ENCODE data around the gene IRX5. TPM values are rescaled to one million over a fixed set of nuclear protein-coding genes. Genes with fewer than 3 reads are reported as not detected.

Gene IRX5
- total and polyA plus RNA-seq, 4 donors = not detected

DNA sequence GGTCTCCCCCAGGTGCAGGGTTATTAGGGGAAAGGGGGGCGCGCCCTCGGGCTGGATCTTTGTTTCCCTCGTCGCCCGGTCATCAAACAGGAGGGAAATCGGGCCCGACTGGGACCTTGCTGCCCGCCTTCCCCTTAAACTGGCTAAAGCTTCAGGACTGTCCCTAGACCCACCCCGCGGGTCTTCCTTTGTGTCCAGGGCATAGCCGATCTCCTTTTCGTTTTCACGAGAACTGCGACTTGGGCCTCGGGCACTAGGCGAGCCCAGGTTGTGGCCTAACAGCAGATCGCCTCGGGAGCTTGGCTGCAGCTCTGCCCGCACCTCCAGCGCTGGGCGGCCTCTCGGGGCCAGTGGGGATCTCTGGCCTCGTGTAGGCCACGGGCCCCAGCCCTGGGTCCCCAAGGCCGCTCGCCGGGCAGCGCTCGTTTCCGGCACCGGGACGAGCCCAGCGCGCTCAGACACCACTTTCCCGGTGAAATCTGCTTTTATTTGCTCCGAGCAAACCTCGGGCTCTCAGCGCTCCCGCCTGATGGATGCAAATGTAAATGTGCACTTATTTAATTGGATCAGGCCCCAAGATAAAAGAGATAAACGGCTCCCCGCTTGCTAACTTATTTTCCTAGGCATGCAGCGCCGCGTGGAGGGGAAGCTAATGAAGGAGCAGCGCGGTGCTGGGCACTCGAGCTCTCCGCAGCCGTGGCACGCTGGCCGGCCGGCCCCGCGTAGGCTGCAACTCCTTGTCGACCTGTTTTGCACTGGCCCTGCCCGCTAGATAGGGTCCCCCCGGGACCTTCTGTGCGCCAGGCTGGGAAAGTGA, 7.8 kb downstream of the IRX5 start:
- no peak overlapping the region for H3K4me3 ChIP-seq (ENCODE audit: low read depth in 1 of 3, low read length in 3 of 3)
- peaks cover 7 to 22% (median 13%) of the 10 kb centered on the region in 4 donors for H3K4me1 ChIP-seq (ENCODE audit: control insufficient read depth in 4 of 4, insufficient read depth in 4 of 4, low read length in 3 of 4)
- 8% methylated on average over 59 of the region's 59 CpGs for WGBS
- no peak overlapping the region for H3K9ac ChIP-seq (ENCODE audit: low read depth in 1 of 2, low read length in 2 of 2)
- peaks cover 9 to 46% (median 36%) of the 10 kb centered on the region in 4 donors for H3K27me3 ChIP-seq (ENCODE audit: control insufficient read depth in 4 of 4, insufficient read depth in 4 of 4, low read length in 3 of 4)
- no peak overlapping the region for H3K27ac ChIP-seq (ENCODE audit: low read depth in 1 of 2, low read length in 2 of 2)
- no peak for DNase-seq (ENCODE audit: low spot score)
- TF ChIP-seq SP1 (IDR thresholded peaks at IDR 0.05) = no peak
- TF ChIP-seq, protein P1, sequence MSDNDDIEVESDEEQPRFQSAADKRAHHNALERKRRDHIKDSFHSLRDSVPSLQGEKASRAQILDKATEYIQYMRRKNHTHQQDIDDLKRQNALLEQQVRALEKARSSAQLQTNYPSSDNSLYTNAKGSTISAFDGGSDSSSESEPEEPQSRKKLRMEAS (IDR thresholded peaks at IDR 0.05) = no peak
- TF ChIP-seq FOXA2 (IDR thresholded peaks at IDR 0.05) = no peak
- TF ChIP-seq, protein P2, sequence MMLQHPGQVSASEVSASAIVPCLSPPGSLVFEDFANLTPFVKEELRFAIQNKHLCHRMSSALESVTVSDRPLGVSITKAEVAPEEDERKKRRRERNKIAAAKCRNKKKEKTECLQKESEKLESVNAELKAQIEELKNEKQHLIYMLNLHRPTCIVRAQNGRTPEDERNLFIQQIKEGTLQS (IDR thresholded peaks at IDR 0.05) = no peak
- no peak for TF ChIP-seq TAF1 (conservative IDR thresholded peaks at IDR 0.05)
- no peak for TF ChIP-seq ZBTB33 (IDR thresholded peaks at IDR 0.05)
- no peak for TF ChIP-seq CTCF (IDR thresholded peaks at IDR 0.05; ENCODE audit: low read depth, low read length, missing input control)
- no peak for TF ChIP-seq NR2F2 (IDR thresholded peaks at IDR 0.05)
- no peak for TF ChIP-seq HNF4A (conservative IDR thresholded peaks at IDR 0.05)
- TF ChIP-seq JUND (IDR thresholded peaks at IDR 0.05) = no peak
- no peak for TF ChIP-seq RXRA (IDR thresholded peaks at IDR 0.05)
- TF ChIP-seq YY1 (IDR thresholded peaks at IDR 0.05) = no peak
- TF ChIP-seq, protein P3, sequence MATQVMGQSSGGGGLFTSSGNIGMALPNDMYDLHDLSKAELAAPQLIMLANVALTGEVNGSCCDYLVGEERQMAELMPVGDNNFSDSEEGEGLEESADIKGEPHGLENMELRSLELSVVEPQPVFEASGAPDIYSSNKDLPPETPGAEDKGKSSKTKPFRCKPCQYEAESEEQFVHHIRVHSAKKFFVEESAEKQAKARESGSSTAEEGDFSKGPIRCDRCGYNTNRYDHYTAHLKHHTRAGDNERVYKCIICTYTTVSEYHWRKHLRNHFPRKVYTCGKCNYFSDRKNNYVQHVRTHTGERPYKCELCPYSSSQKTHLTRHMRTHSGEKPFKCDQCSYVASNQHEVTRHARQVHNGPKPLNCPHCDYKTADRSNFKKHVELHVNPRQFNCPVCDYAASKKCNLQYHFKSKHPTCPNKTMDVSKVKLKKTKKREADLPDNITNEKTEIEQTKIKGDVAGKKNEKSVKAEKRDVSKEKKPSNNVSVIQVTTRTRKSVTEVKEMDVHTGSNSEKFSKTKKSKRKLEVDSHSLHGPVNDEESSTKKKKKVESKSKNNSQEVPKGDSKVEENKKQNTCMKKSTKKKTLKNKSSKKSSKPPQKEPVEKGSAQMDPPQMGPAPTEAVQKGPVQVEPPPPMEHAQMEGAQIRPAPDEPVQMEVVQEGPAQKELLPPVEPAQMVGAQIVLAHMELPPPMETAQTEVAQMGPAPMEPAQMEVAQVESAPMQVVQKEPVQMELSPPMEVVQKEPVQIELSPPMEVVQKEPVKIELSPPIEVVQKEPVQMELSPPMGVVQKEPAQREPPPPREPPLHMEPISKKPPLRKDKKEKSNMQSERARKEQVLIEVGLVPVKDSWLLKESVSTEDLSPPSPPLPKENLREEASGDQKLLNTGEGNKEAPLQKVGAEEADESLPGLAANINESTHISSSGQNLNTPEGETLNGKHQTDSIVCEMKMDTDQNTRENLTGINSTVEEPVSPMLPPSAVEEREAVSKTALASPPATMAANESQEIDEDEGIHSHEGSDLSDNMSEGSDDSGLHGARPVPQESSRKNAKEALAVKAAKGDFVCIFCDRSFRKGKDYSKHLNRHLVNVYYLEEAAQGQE (IDR thresholded peaks at IDR 0.05) = no peak
- no peaks in the 10 kb centered on the region for H3K9me3 ChIP-seq (ENCODE audit: control insufficient read depth in 4 of 4, low read length in 3 of 4)
- H3K36me3 ChIP-seq (ENCODE audit: control insufficient read depth in 4 of 4, insufficient read depth in 3 of 4, low read depth in 1 of 4, low read length in 3 of 4) = no peaks in the 10 kb centered on the region

DNA sequence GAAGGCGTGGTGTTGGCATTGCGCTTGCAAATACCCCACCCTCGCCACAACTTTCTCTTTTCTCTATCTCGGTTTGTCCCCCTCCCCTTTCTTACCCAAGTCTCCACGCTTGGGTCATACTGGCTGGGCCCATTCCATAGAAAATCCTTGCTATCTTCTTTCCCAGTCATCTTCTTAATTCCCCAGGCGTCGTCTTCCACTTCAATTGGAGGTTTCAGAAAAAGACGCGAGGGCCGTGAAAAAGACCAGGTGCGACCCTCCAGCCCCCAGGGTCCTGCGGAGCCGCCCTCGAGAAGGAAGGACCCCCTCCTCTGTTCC, 8.3 kb downstream of the IRX5 start:
- Histone ChIP-seq H3K9me3 (ENCODE audit: control insufficient read depth in 4 of 4, low read length in 3 of 4) (no peaks in the 10 kb centered on the region), H3K27me3 (ENCODE audit: control insufficient read depth in 4 of 4, insufficient read depth in 4 of 4, low read length in 3 of 4) (peaks cover 9 to 42% (median 36%) of the 10 kb centered on the region in 4 donors), H3K4me1 (ENCODE audit: control insufficient read depth in 4 of 4, insufficient read depth in 4 of 4, low read length in 3 of 4) (peaks cover 7 to 22% (median 13%) of the 10 kb centered on the region in 4 donors), H3K27ac (ENCODE audit: low read depth in 1 of 2, low read length in 2 of 2) (no peak overlapping the region), H3K4me3 (ENCODE audit: low read depth in 1 of 3, low read length in 3 of 3) (no peak overlapping the region), H3K36me3 (ENCODE audit: control insufficient read depth in 4 of 4, insufficient read depth in 3 of 4, low read depth in 1 of 4, low read length in 3 of 4) (no peaks in the 10 kb centered on the region), H3K9ac (ENCODE audit: low read depth in 1 of 2, low read length in 2 of 2) (no peak overlapping the region)
- WGBS = 8% methylated on average over 14 of the region's 14 CpGs
- DNase-seq (ENCODE audit: low spot score) = no peak
- TF ChIP-seq CTCF (IDR thresholded peaks at IDR 0.05; ENCODE audit: low read depth, low read length, missing input control) = no peak
- TF ChIP-seq, protein P2 (IDR thresholded peaks at IDR 0.05) = no peak
- TF ChIP-seq EGR1 (IDR thresholded peaks at IDR 0.05; ENCODE audit: low read depth in 2 of 2) = no peak
- no peak for TF ChIP-seq TAF1 (conservative IDR thresholded peaks at IDR 0.05)
- TF ChIP-seq ZBTB33 (IDR thresholded peaks at IDR 0.05) = no peak
- TF ChIP-seq GABPA (IDR thresholded peaks at IDR 0.05 in 1 of 2, conservative IDR thresholded peaks at IDR 0.05 in 1 of 2) = no peak
- no peak for TF ChIP-seq RAD21 (IDR thresholded peaks at IDR 0.05)
- no peak for TF ChIP-seq JUND (IDR thresholded peaks at IDR 0.05)
- TF ChIP-seq, protein P1 (IDR thresholded peaks at IDR 0.05) = no peak
- TF ChIP-seq FOXA2 (IDR thresholded peaks at IDR 0.05) = no peak
- no peak for TF ChIP-seq HNF4G (IDR thresholded peaks at IDR 0.05)
- no peak for TF ChIP-seq NR2F2 (IDR thresholded peaks at IDR 0.05)
- no peak for TF ChIP-seq HNF4A (conservative IDR thresholded peaks at IDR 0.05)
- TF ChIP-seq YY1 (IDR thresholded peaks at IDR 0.05) = no peak

Data from liver (tissue), 9 donors.